ENCODE measurements around the gene TTC13.
A peak's percentile ranks its signal among the peaks of the same experiment; 100 is the strongest.

The TTC13 gene

GRCh38 chr1:230909974-230910754, 68.5 kb downstream of the TTC13 start:
- H3K4me3 ChIP-seq (ENCODE audit: low read length) = no peak overlapping the region
- no peak for DNase-seq (ENCODE audit: low read depth)

GRCh38 chr1:230907472-230908205, 71.0 kb downstream of the TTC13 start:
- peak; percentile 25 for DNase-seq (ENCODE audit: low read depth)
- no peak for TF ChIP-seq CTCF (conservative IDR thresholded peaks at IDR 0.05; ENCODE audit: low read length)
- no peak overlapping the region for H3K4me3 ChIP-seq (ENCODE audit: low read length)

More at GRCh38 chr1:230909974-230910754, 68.5 kb downstream of the TTC13 start:
- no peak for TF ChIP-seq CTCF (conservative IDR thresholded peaks at IDR 0.05; ENCODE audit: low read length)

GRCh38 chr1:230906226-230906625, 72.4 kb downstream of the TTC13 start:
- no peak for TF ChIP-seq CTCF (conservative IDR thresholded peaks at IDR 0.05; ENCODE audit: low read length)
- DNase-seq (ENCODE audit: low read depth) = no peak

GRCh38 chr1:230905733-230906132, 72.9 kb downstream of the TTC13 start:
- no peak overlapping the region for H3K4me3 ChIP-seq (ENCODE audit: low read length)
- peak; percentile 56 for DNase-seq (ENCODE audit: low read depth)
- TF ChIP-seq CTCF (conservative IDR thresholded peaks at IDR 0.05; ENCODE audit: low read length) = no peak

More at GRCh38 chr1:230906226-230906625, 72.4 kb downstream of the TTC13 start:
- no peak overlapping the region for H3K4me3 ChIP-seq (ENCODE audit: low read length)

GRCh38 chr1:230902349-230902923, 76.2 kb downstream of the TTC13 start:
- no peak for DNase-seq (ENCODE audit: low read depth)
- no peak for TF ChIP-seq CTCF (conservative IDR thresholded peaks at IDR 0.05; ENCODE audit: low read length)

GRCh38 chr1:230901671-230902070, 77.0 kb downstream of the TTC13 start:
- no peak overlapping the region for H3K4me3 ChIP-seq (ENCODE audit: low read length)
- no peak for TF ChIP-seq CTCF (conservative IDR thresholded peaks at IDR 0.05; ENCODE audit: low read length)
- DNase-seq (ENCODE audit: low read depth) = no peak

More at GRCh38 chr1:230902349-230902923, 76.2 kb downstream of the TTC13 start:
- no peak overlapping the region for H3K4me3 ChIP-seq (ENCODE audit: low read length)
